ENCODE results near the gene SEC22C.
"Not testable (repeated sequence)": the region's sequence is repeated elsewhere in the genome, so short reads cannot be mapped to it uniquely, and the experiment has no call there.

Gene SEC22C

GRCh38 chr3:42602961-42603360, 21.2 kb upstream of the SEC22C start:
- no peak overlapping the region for H3K4me3 ChIP-seq (ENCODE audit: low read depth, low read length)
- TF ChIP-seq CTCF (IDR thresholded peaks at IDR 0.05; ENCODE audit: low read depth, low read length) = no peak

GRCh38 chr3:42601896-42602581, 20.3 kb upstream of the SEC22C start:
- peak overlapping the region; percentile 87 for H3K4me3 ChIP-seq (ENCODE audit: low read depth, low read length)
- TF ChIP-seq CTCF (IDR thresholded peaks at IDR 0.05; ENCODE audit: low read depth, low read length) = no peak

- no peak for TF ChIP-seq CTCF (IDR thresholded peaks at IDR 0.05; ENCODE audit: low read depth, low read length)
- peak overlapping the region; percentile 87 for H3K4me3 ChIP-seq (ENCODE audit: low read depth, low read length)
These were observed 19.4 kb upstream of the SEC22C start for GRCh38 chr3:42600958-42601675.

GRCh38 chr3:42600111-42600957, 18.6 kb upstream of the SEC22C start, which contains the start of gene NKTR:
Gene NKTR, plus strand, starts transcription at chr3:42600686. Its CDS starts 321 bp downstream, at chr3:42601007.
- no peak for TF ChIP-seq CTCF (IDR thresholded peaks at IDR 0.05; ENCODE audit: low read depth, low read length)
- peak within 1 kb of the TSS; percentile 87 for H3K4me3 ChIP-seq (ENCODE audit: low read depth, low read length)

GRCh38 chr3:42597098-42597497, 15.3 kb upstream of the SEC22C start:
- H3K4me3 ChIP-seq (ENCODE audit: low read depth, low read length) = not testable (repeated sequence)

GRCh38 chr3:42595682-42596081, 13.9 kb upstream of the SEC22C start:
- TF ChIP-seq CTCF (IDR thresholded peaks at IDR 0.05; ENCODE audit: low read depth, low read length) = no peak
- H3K4me3 ChIP-seq (ENCODE audit: low read depth, low read length) = no peak overlapping the region

GRCh38 chr3:42593635-42594034, 11.9 kb upstream of the SEC22C start:
- no peak overlapping the region for H3K4me3 ChIP-seq (ENCODE audit: low read depth, low read length)
- no peak for TF ChIP-seq CTCF (IDR thresholded peaks at IDR 0.05; ENCODE audit: low read depth, low read length)

Measured in WI38 (cell line).